HG02588 (cell line): ENCODE measurements around the gene ADCY7.

Experiments used
- ATAC-seq: cut with Tn5 transposase; IDR thresholded peaks from one replicate; pipeline ENCODE4 v1.9.1; 2021; ENCODE audit warnings: mild to moderate bottlenecking, moderate library complexity; ENCODE audit not compliant: unreplicated experiment

Gene ADCY7

GRCh38 chr16:50296807-50297206 is 30.5 kb downstream of the ADCY7 start:
- no peak for ATAC-seq

- ATAC-seq, result no peak
Measured at GRCh38 chr16:50297301-50298074, 31.1 kb downstream of the ADCY7 start.

- ATAC-seq, result no peak
Measured at GRCh38 chr16:50298075-50298460, 31.7 kb downstream of the ADCY7 start.

- ATAC-seq, result no peak
Measured at GRCh38 chr16:50298591-50299507, 32.5 kb downstream of the ADCY7 start.

DNA sequence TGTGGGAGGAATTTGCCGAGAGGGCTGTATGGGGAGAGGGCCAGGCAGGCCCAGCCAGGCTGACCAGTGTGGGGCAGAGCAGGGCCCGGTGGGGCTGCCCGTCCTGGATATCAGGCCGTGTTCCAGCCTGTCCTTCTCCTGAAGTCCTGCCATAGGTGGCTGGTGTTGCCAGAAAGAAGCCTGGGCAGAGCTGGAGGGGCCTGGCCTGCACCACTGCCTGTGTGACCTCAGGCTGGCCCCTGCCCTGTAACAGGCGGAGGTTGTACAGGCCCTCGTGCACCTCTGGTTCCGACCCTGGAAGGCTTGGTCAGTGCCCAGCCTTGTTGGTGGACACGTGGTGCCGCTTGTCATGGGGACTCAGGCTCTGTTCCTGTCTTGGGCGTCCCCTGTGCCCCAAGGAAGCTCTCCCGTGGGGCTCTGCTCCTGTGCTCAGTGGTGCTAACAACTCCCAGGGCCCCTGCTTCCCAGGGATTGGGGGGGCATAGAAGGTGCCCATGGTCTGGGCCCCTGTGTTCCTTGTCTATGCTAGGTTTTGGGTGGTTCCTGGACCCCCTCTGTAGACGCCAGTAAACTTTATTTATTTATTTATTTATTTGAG is 33.3 kb downstream of the ADCY7 start:
- no peak for ATAC-seq

- no peak for ATAC-seq
Measured at GRCh38 chr16:50300942-50301625, 34.7 kb downstream of the ADCY7 start.

GRCh38 chr16:50301626-50302471 is 35.5 kb downstream of the ADCY7 start:
- ATAC-seq, result no peak

- no peak for ATAC-seq
Measured at GRCh38 chr16:50302472-50303005, 36.2 kb downstream of the ADCY7 start.

GRCh38 chr16:50303041-50303604 is 36.8 kb downstream of the ADCY7 start:
- ATAC-seq, result no peak

GRCh38 chr16:50303605-50304466 is 37.5 kb downstream of the ADCY7 start:
- no peak for ATAC-seq

DNA sequence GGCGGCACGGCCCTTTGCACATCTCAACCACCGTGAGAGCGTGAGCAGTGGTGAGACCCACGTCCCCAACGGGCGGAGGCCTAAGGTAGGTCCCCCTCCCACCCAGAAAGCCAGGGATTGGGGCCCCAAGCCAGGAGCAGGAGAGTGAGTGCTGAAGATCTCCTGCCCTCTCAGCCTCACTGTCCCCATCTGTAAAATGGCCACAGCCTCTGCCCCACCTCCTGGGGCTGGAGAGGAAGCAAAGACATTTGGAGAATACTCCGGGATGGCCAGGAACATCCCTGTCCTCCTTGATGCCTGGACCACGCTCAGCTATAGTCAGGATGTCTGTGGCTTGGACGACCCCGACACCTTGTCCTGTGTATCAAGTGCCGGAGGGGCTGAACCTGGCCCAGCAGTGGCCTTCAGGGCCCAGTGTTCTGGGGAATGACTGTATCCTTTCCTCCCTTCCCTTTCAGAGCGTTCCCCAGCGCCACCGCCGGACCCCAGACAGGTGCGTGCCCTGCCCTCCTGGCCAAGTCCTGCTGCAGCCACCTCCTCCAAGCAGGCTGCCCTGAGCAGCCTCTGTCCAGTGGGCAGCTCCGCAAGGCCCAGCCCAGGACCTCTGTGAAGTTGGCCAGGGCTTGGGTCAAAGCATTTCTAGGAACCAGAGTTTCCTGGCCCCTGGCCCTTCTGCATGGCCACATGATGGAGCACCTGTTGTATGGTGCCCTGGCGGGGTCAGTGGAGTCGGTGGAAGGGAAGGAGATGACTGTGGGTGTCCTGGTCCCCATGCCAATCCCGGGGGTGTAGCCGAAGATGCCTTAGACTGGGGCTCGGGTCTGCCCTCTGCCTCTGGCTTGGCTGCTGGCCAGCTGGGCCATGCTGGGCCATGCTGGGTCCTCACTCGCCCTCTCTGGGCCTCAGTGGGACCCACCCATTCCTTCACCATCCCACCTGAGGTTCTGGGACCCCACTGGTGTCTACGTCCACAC is 38.4 kb downstream of the ADCY7 start:
- no peak for ATAC-seq

GRCh38 chr16:50305441-50306061 is 39.2 kb downstream of the ADCY7 start:
- ATAC-seq, result no peak

DNA sequence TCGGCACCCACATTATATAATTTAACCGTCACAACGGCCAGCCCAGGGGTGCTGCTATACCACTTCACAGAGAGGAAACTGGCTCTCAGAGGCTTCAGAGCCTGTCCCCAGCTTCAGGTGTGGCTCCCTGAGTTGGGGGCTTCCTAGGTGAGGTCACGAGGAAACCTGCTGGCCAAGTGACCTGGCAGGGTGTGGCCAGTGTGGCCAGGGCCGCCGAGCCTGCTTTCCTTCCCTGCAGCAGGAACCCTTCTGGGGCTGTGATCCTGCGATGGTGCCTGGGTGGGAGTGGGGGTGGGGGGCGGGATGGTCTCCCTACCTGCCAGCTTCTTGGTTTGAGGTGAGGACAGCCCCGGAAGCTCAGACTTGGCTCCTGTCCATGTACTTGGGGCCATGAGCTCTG is 39.9 kb downstream of the ADCY7 start:
- no peak for ATAC-seq

- no peak for ATAC-seq
Measured at GRCh38 chr16:50308237-50308965, 42.0 kb downstream of the ADCY7 start.

GRCh38 chr16:50309156-50309526 is 42.8 kb downstream of the ADCY7 start:
- no peak for ATAC-seq

- ATAC-seq, result no peak
Measured at GRCh38 chr16:50309527-50310307, 43.4 kb downstream of the ADCY7 start.
